Brain microvascular endothelial cell (primary cell): Measurements from ENCODE around the gene BCL6B.

ENCODE experiments used
- DNase-seq: peaks from one replicate; pipeline ENCODE4 v3.0.0-alpha.2; 2020
- H3K27ac ChIP-seq: fragments of 250-450 bp; sonication (Bioruptor Pico); 2 replicates; pipeline ENCODE4 v1.5.1; 2020; ENCODE audit warnings: mild to moderate bottlenecking, moderate library complexity
- H3K27me3 ChIP-seq: fragments of 250-450 bp; sonication (Bioruptor Pico); replicated peaks from 2 replicates; pipeline ENCODE4 v1.5.1; 2020; ENCODE audit warnings: mild to moderate bottlenecking
- H3K36me3 ChIP-seq: fragments of 250-450 bp; sonication (Bioruptor Pico); replicated peaks from 2 replicates; pipeline ENCODE4 v1.5.1; 2020; ENCODE audit warnings: mild to moderate bottlenecking
- H3K4me3 ChIP-seq: 2 replicates; pipeline ENCODE4 v1.5.1; 2011; ENCODE audit warnings: low read depth, mild to moderate bottlenecking, control low read depth, low read length, moderate library complexity
- CTCF ChIP-seq: IDR thresholded peaks from 2 replicates; pipeline ENCODE4 v1.5.1; 2011; ENCODE audit warnings: low read depth, mild to moderate bottlenecking, moderate library complexity, low read length, control low read depth, inconsistent platforms; ENCODE audit errors: missing control alignments
- in situ Hi-C: cut with HindIII; loops from 2 replicates; pipeline ENCODE4 v1.10.0; 2017; ENCODE audit warnings: low sequenced_read_pairs, low pct_ligation_motif_present

The BCL6B gene

DNA sequence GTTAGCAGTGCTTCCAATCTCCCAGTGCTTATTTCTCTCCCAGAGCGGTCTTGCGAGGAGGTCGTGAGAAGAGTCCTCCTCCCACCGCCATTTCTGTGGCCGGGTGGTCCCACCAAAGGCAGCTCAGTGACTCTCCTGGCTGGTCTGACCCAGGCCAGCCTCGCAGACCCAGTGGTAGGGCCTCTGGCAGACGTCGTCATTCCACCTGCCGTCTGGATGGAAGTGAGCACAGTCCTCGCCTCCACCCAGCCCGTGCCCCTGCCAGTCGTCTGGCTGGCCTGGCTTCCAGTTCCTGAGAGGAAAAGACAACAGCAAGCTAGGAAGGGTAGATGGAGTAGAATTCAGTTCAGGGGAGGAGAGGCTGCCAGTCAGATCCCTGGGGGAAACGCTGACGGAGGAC is 52.1 kb downstream of the BCL6B start:
- H3K27ac ChIP-seq = no peak overlapping the region
- no peak for TF ChIP-seq CTCF
- H3K36me3 ChIP-seq = no peaks in the 10 kb centered on the region
- no peak overlapping the region for H3K4me3 ChIP-seq
- in situ Hi-C loops = loop anchor here (25.0 kb wide), 1 partner anchor 112 kb away; the partner anchor contains the start of gene ASGR1
- no peaks in the 10 kb centered on the region for H3K27me3 ChIP-seq
- no peak for DNase-seq

DNA sequence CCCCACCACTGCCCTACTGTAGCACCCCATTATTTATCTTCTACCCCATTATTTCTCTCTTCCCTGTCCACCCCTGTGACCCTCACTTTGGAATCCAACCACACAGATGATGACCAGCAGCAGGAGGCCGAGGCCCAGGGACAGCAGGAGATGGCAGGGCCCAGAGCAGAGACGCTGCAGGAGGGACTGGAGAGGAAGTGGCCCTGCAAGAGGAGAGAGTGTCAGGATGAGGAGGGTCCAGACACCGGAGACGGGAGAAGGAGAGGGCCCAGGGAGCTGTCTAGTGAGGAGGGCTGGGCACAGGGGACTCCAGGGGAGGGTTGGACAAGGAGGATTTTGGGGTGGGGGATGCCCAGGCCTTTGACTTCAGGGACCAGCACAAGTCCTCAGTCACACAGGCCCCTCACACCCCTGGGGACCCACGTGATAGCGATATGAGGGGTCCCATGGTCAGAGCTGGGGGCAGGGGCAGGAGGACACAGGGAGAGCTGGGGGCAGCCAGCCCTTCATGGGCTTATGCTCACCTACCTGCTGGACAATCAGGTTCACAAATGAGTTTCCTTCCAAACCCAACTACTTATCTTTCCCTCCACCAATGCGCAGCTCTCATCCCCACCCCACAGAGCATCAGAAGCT is 55.2 kb downstream of the BCL6B start:
- Histone ChIP-seq H3K27ac (no peak overlapping the region), H3K27me3 (no peaks in the 10 kb centered on the region), H3K36me3 (no peaks in the 10 kb centered on the region), H3K4me3 (no peak overlapping the region)
- no peak for DNase-seq
- no peak for TF ChIP-seq CTCF
- in situ Hi-C loops = no loop called here

DNA sequence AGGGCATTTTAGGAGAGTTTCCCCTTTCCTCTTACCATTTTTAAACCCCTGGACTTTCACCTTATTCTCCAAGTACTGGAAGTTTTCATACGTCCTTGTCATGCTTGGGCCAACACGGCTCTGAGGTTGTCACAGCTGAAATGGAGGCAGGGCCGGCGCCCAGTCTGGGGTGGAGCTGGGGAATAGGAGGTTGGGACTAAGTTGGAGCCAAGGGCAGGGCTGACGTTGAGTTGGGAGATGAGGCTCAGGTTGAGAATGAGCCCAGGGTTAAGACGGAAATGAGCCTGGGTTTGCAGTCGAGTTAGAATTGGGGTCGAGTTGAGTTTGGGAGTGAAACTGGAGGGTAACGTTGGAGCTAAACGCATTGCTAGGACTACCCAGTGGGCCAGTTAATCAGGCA is 55.9 kb downstream of the BCL6B start:
- no peak overlapping the region for H3K4me3 ChIP-seq
- in situ Hi-C loops = no loop called here
- no peak overlapping the region for H3K27ac ChIP-seq

More for the DNA sequence above, 55.9 kb downstream of the BCL6B start:
- no peak for DNase-seq
- no peak for TF ChIP-seq CTCF
- Histone ChIP-seq H3K36me3 (no peaks in the 10 kb centered on the region), H3K27me3 (no peaks in the 10 kb centered on the region)
